Esophagus squamous epithelium (tissue), 5 donors: Measurements from ENCODE around the gene PTPRN2. TPM values are rescaled to one million over a fixed set of nuclear protein-coding genes. Genes with fewer than 3 reads are reported as not detected.

ENCODE experiments used
- DNase-seq: peaks from one replicate; lab custom pipeline; 2025; lab: John Stamatoyannopoulos, UW
- H3K27ac ChIP-seq, 4 donors: fragments of 200-600 bp; sonication (generic); one replicate each; pipeline ENCODE4 v1.5.1; 2016 to 2019; ENCODE audit warnings: mild to moderate bottlenecking in 1 of 4
- H3K27me3 ChIP-seq, 4 donors: fragments of 200-600 bp; sonication (generic); 1 replicate in 3 of 4; 2 replicates in 1 of 4; pipeline versions ENCODE4 v1.5.1 to v1.6.0; 2017 to 2021; ENCODE audit warnings: antibody characterized with exemption in 1 of 4
- H3K36me3 ChIP-seq, 3 donors: fragments of 200-600 bp; sonication (generic); one replicate each; pipeline ENCODE4 v1.5.1; 2016 to 2019
- H3K4me1 ChIP-seq, 3 donors: fragments of 200-600 bp; sonication (generic); one replicate each; pipeline ENCODE4 v1.5.1; 2017 to 2019
- H3K4me3 ChIP-seq, 4 donors: fragments of 200-600 bp; sonication (generic); 1 replicate in 3 of 4; 2 replicates in 1 of 4; pipeline ENCODE4 v1.5.1; 2016 to 2019; ENCODE audit warnings: mild to moderate bottlenecking in 2 of 4, moderate library complexity in 1 of 4
- H3K9me3 ChIP-seq, 3 donors: fragments of 200-600 bp; sonication (generic); one replicate each; pipeline ENCODE4 v1.5.1; 2016 to 2019
- CTCF ChIP-seq, 6 experiments: fragments of 450-650 bp in 4 of 6; fragments of 200-600 bp in 2 of 6; sonication (generic) in 2 of 6; IDR thresholded peaks; one replicate each; pipeline ENCODE4 v1.5.1; 2016 to 2019; ENCODE audit warnings: antibody characterized with exemption in 6 of 6, mild to moderate bottlenecking in 4 of 6, moderate library complexity in 4 of 6
- POLR2A ChIP-seq, 4 donors: fragments of 450-650 bp; IDR thresholded peaks; one replicate each; pipeline ENCODE4 v1.6.1; 2017; ENCODE audit warnings: antibody characterized with exemption in 4 of 4, mild to moderate bottlenecking in 4 of 4, moderate library complexity in 3 of 4
- WGBS, 2 donors: methylation state at CpG; one replicate each; pipeline ENCODE4 v1.1.5; 2018; 5-methylcytosine and 5-hydroxymethylcytosine counted together
- intact Hi-C: fragments of 100-400 bp; cut with DNase I; formaldehyde crosslinking; loops from one replicate; pipeline ENCODE4 v1.15.0; 2022
- total RNA-seq, 4 donors: library from RNA; depleted of rRNA; stranded (reverse); fragments of >200 nt; gene quantifications; one replicate each; pipeline ENCODE4 v1.1.0, GENCODE V29; 2016
- donor health status: DM: yes; HTN: yes; CAD: no.

The PTPRN2 gene
- total RNA-seq, 4 donors from 2014 or later: 0.38 to 2.7 (median 1.0) TPM

- H3K4me1 ChIP-seq: peaks cover 0 to 7% (median 0%) of the 10 kb centered on the region in 3 donors
- no peaks in the 10 kb centered on the region for H3K9me3 ChIP-seq
- H3K27me3 ChIP-seq: peaks cover 0 to 11% (median 0%) of the 10 kb centered on the region in 4 donors
- TF ChIP-seq POLR2A (IDR thresholded peaks at IDR 0.05) (no peak), CTCF (IDR thresholded peaks at IDR 0.05) (no peak)
- H3K4me3 ChIP-seq: no peak overlapping the region
- WGBS, 2 donors: 47 to 65% methylated on average over 11 to 20 of the region's 34 CpGs
- DNase-seq: no peak
- H3K27ac ChIP-seq: no peak overlapping the region
- intact Hi-C loops: no loop called here
- no peaks in the 10 kb centered on the region for H3K36me3 ChIP-seq
Observed at GRCh38 chr7:157662981-157663716, 924.5 kb downstream of the PTPRN2 start.

- no peak overlapping the region for H3K27ac ChIP-seq
- H3K4me3 ChIP-seq: no peak overlapping the region
- H3K36me3 ChIP-seq: no peaks in the 10 kb centered on the region
- no peak for DNase-seq
- TF ChIP-seq POLR2A (IDR thresholded peaks at IDR 0.05) (no peak), CTCF (IDR thresholded peaks at IDR 0.05) (no peak)
- peaks cover 0 to 11% (median 0%) of the 10 kb centered on the region in 4 donors for H3K27me3 ChIP-seq
- H3K4me1 ChIP-seq: peaks cover 0 to 7% (median 0%) of the 10 kb centered on the region in 3 donors
- no peaks in the 10 kb centered on the region for H3K9me3 ChIP-seq
- intact Hi-C loops: no loop called here
- WGBS, 2 donors: 82 to 88% methylated on average over 21 to 23 of the region's 26 CpGs
Observed at GRCh38 chr7:157662110-157662791, 925.4 kb downstream of the PTPRN2 start.

GRCh38 chr7:157661611-157661975, 926.0 kb downstream of the PTPRN2 start:
- Histone ChIP-seq H3K4me1 (peaks cover 0 to 7% (median 0%) of the 10 kb centered on the region in 3 donors), H3K27ac (no peak overlapping the region), H3K27me3 (peaks cover 0 to 11% (median 0%) of the 10 kb centered on the region in 4 donors), H3K9me3 (no peaks in the 10 kb centered on the region), H3K4me3 (no peak overlapping the region), H3K36me3 (no peaks in the 10 kb centered on the region)
- TF ChIP-seq CTCF (IDR thresholded peaks at IDR 0.05) (no peak), POLR2A (IDR thresholded peaks at IDR 0.05) (no peak)
- intact Hi-C loops: no loop called here
- DNase-seq: no peak
- WGBS, 2 donors: 74 to 83% methylated on average over 5 to 7 of the region's 11 CpGs

- WGBS, 2 donors: 71 to 100% methylated on average over 7 of the region's 43 CpGs
- DNase-seq: no peak
Observed at GRCh38 chr7:157660971-157661610, 926.5 kb downstream of the PTPRN2 start.

More at GRCh38 chr7:157660971-157661610, 926.5 kb downstream of the PTPRN2 start:
- Histone ChIP-seq H3K27me3 (peaks cover 0 to 11% (median 0%) of the 10 kb centered on the region in 4 donors), H3K4me1 (peaks cover 0 to 7% (median 0%) of the 10 kb centered on the region in 3 donors), H3K27ac (no peak overlapping the region), H3K36me3 (no peaks in the 10 kb centered on the region), H3K9me3 (no peaks in the 10 kb centered on the region), H3K4me3 (no peak overlapping the region)
- TF ChIP-seq CTCF (IDR thresholded peaks at IDR 0.05): no peak
- TF ChIP-seq POLR2A (IDR thresholded peaks at IDR 0.05): no peak
- intact Hi-C loops: no loop called here
